ENCODE data around the gene PTPN2. TPM values are rescaled to one million over a fixed set of nuclear protein-coding genes. Genes with fewer than 3 reads are reported as not detected.
A peak's percentile ranks its signal among the peaks of the same experiment; 100 is the strongest.

PTPN2 gene
- total RNA-seq, 1 experiment from 2014 or later, result 59.8 TPM

GRCh38 chr18:12838178-12838634, 45.8 kb downstream of the PTPN2 start:
- CTCF ChIA-PET, result no interaction called here
- H3K9me3 ChIP-seq (ENCODE audit: low read length), result no peaks in the 10 kb centered on the region
- POLR2A ChIA-PET (ENCODE audit: unreplicated experiment), result no interaction called here

GRCh38 chr18:12837747-12838146, 46.3 kb downstream of the PTPN2 start:
- no peaks in the 10 kb centered on the region for H3K9me3 ChIP-seq (ENCODE audit: low read length)
- intact Hi-C loops (cut with micrococcal nuclease), result loop anchor here (2.0 to 5.0 kb wide), 2 partner anchors 43 to 95 kb away; no protein-coding TSS in a partner anchor
- no TSS peak for BruUV-seq (replicated peaks)
- ATAC-seq (no peak), DNase-seq (peak; percentile 24)
- peak overlapping the region; percentile 33; the same call in 1 of the 2 replicates for H3K4me3 ChIP-seq (ENCODE audit: low read length)
- peak overlapping the region; percentile 82 for H3K27ac ChIP-seq (ENCODE audit: low read length)
- no peaks in the 10 kb centered on the region for H4K20me1 ChIP-seq (ENCODE audit: low read length)
- ChIA-PET POLR2A (ENCODE audit: unreplicated experiment) (no interaction called here), CTCF (no interaction called here)
- peaks cover 28% of the 10 kb centered on the region for H3K4me1 ChIP-seq (ENCODE audit: insufficient read depth, low read length)
- H3K4me2 ChIP-seq (ENCODE audit: low read length), result peak overlapping the region; percentile 76
- no peaks in the 10 kb centered on the region for H3K9me2 ChIP-seq (replicated peaks; ENCODE audit: low read length)
- TF ChIP-seq EZH2 (IDR thresholded peaks at IDR 0.05; ENCODE audit: low read length, unreplicated experiment) (no peak), CTCF (conservative IDR thresholded peaks at IDR 0.05; ENCODE audit: low read depth, low read length) (no peak), EZH2phosphoT487 (IDR thresholded peaks at IDR 0.05; ENCODE audit: borderline replicate concordance, low read length) (no peak)
- peak overlapping the region; percentile 54; the same call in 1 of the 2 replicates for H2AFZ ChIP-seq (ENCODE audit: low read length)
- H3K36me3 ChIP-seq (ENCODE audit: low read depth, low read length), result peaks cover 28% of the 10 kb centered on the region
- no peaks in the 10 kb centered on the region for H3K27me3 ChIP-seq (ENCODE audit: low read length)
- H3K9ac ChIP-seq (ENCODE audit: low read length), result peak overlapping the region; percentile 38
- no peaks in the 10 kb centered on the region for H3F3A ChIP-seq (ENCODE audit: low read length, unreplicated experiment)
- peaks cover 61% of the 10 kb centered on the region for H3K79me2 ChIP-seq (ENCODE audit: low read length)

More at GRCh38 chr18:12838178-12838634, 45.8 kb downstream of the PTPN2 start:
- Histone ChIP-seq H4K20me1 (ENCODE audit: low read length) (no peaks in the 10 kb centered on the region), H3K4me1 (ENCODE audit: insufficient read depth, low read length) (peaks cover 28% of the 10 kb centered on the region), H2AFZ (ENCODE audit: low read length) (peak overlapping the region; percentile 54), H3K4me2 (ENCODE audit: low read length) (peak overlapping the region; percentile 76), H3K36me3 (ENCODE audit: low read depth, low read length) (peaks cover 25% of the 10 kb centered on the region), H3K27ac (ENCODE audit: low read length) (peak overlapping the region; percentile 82), H3K27me3 (ENCODE audit: low read length) (no peaks in the 10 kb centered on the region), H3K9me2 (replicated peaks; ENCODE audit: low read length) (no peaks in the 10 kb centered on the region), H3K4me3 (ENCODE audit: low read length) (peak overlapping the region; percentile 33; the same call in 1 of the 2 replicates), H3F3A (ENCODE audit: low read length, unreplicated experiment) (no peaks in the 10 kb centered on the region), H3K9ac (ENCODE audit: low read length) (peak overlapping the region; percentile 38), H3K79me2 (ENCODE audit: low read length) (peaks cover 65% of the 10 kb centered on the region)
- intact Hi-C loops (cut with micrococcal nuclease), result loop anchor here (2.0 to 5.0 kb wide), 2 partner anchors 43 to 96 kb away; no protein-coding TSS in a partner anchor
- BruUV-seq (replicated peaks), result no TSS peak
- DNase-seq (peak; percentile 91), ATAC-seq (peak; percentile 80)
- no peak for TF ChIP-seq CTCF (conservative IDR thresholded peaks at IDR 0.05; ENCODE audit: low read depth, low read length)

- no peak for DNase-seq
- no peak overlapping the region for H3K4me3 ChIP-seq (ENCODE audit: low read length)
- ChIA-PET CTCF (no interaction called here), POLR2A (ENCODE audit: unreplicated experiment) (no interaction called here)
- BruUV-seq (replicated peaks), result no TSS peak
- no peak overlapping the region for H3K27ac ChIP-seq (ENCODE audit: low read length)
- no peak for ATAC-seq
- peaks cover 28% of the 10 kb centered on the region for H3K4me1 ChIP-seq (ENCODE audit: insufficient read depth, low read length)
- intact Hi-C loops (cut with micrococcal nuclease), result loop anchor here (5.0 kb wide), 1 partner anchor 94 kb away; no protein-coding TSS in a partner anchor
- TF ChIP-seq CTCF (conservative IDR thresholded peaks at IDR 0.05; ENCODE audit: low read depth, low read length) (no peak), EZH2phosphoT487 (IDR thresholded peaks at IDR 0.05; ENCODE audit: borderline replicate concordance, low read length) (no peak), EZH2 (IDR thresholded peaks at IDR 0.05; ENCODE audit: low read length, unreplicated experiment) (no peak)
- no peaks in the 10 kb centered on the region for H3K9me2 ChIP-seq (replicated peaks; ENCODE audit: low read length)
- peaks cover 52% of the 10 kb centered on the region for H3K79me2 ChIP-seq (ENCODE audit: low read length)
- no peaks in the 10 kb centered on the region for H3F3A ChIP-seq (ENCODE audit: low read length, unreplicated experiment)
- H3K4me2 ChIP-seq (ENCODE audit: low read length), result no peak overlapping the region
- no peaks in the 10 kb centered on the region for H4K20me1 ChIP-seq (ENCODE audit: low read length)
- peaks cover 33% of the 10 kb centered on the region for H3K36me3 ChIP-seq (ENCODE audit: low read depth, low read length)
- H3K9me3 ChIP-seq (ENCODE audit: low read length), result no peaks in the 10 kb centered on the region
- H2AFZ ChIP-seq (ENCODE audit: low read length), result no peak overlapping the region
- H3K9ac ChIP-seq (ENCODE audit: low read length), result no peak overlapping the region
- no peaks in the 10 kb centered on the region for H3K27me3 ChIP-seq (ENCODE audit: low read length)
Measured at GRCh38 chr18:12836551-12836950, 47.5 kb downstream of the PTPN2 start.
